Measurements from ENCODE around the gene ENPEP. TPM values are rescaled to one million over a fixed set of nuclear protein-coding genes. Genes with fewer than 3 reads are reported as not detected.
"Not testable (repeated sequence)": the region's sequence is repeated elsewhere in the genome, so short reads cannot be mapped to it uniquely, and the experiment has no call there.

The ENPEP gene
- 11.9 to 15.3 TPM (median 13.4 TPM) in 3 replicates for total RNA-seq

- peak within 1 kb of the TSS; percentile 84 for H3K27ac Mint-ChIP-seq
- no peaks in the 10 kb centered on the region for H3K27me3 Mint-ChIP-seq (ENCODE audit: low read depth)
- peak within 1 kb of the TSS; percentile 67 for H3K4me3 Mint-ChIP-seq
- peak in 1 of 2 experiments; percentile 42 for DNase-seq (ENCODE audit: low spot score in 2 of 2, unreplicated experiment in 2 of 2)
- H3K36me3 Mint-ChIP-seq, result no peaks in the 10 kb centered on the region
- H3K9me3 Mint-ChIP-seq, result no peaks in the 10 kb centered on the region
- TF ChIP-seq CTCF (IDR thresholded peaks at IDR 0.05; ENCODE audit: unreplicated experiment), result no peak
- peaks cover 45% of the 10 kb centered on the region for H3K4me1 Mint-ChIP-seq
Observed at GRCh38 chr4:110475881-110476818, at the start of gene ENPEP. Gene ENPEP, plus strand, starts transcription at chr4:110476155. Its CDS starts 260 bp downstream, at chr4:110476415.

GRCh38 chr4:110431805-110432204 lies 44.1 kb upstream of the ENPEP start:
- Mint-ChIP-seq H3K36me3 (peaks cover 58% of the 10 kb centered on the region), H3K9me3 (peaks cover 56% of the 10 kb centered on the region)
- not testable (repeated sequence) for H3K27me3 Mint-ChIP-seq (ENCODE audit: low read depth); H3K4me1 Mint-ChIP-seq; H3K4me3 Mint-ChIP-seq; H3K27ac Mint-ChIP-seq; DNase-seq (ENCODE audit: low spot score in 2 of 2, unreplicated experiment in 2 of 2)

- not testable (repeated sequence) for DNase-seq (ENCODE audit: low spot score in 2 of 2, unreplicated experiment in 2 of 2); H3K27me3 Mint-ChIP-seq (ENCODE audit: low read depth); H3K4me1 Mint-ChIP-seq; H3K4me3 Mint-ChIP-seq; H3K27ac Mint-ChIP-seq
- Mint-ChIP-seq H3K36me3 (peaks cover 13% of the 10 kb centered on the region), H3K9me3 (peaks cover 13% of the 10 kb centered on the region)
Observed at GRCh38 chr4:110437292-110437691, 38.7 kb upstream of the ENPEP start.

- not testable (repeated sequence) for H3K4me3 Mint-ChIP-seq; H3K27ac Mint-ChIP-seq; H3K4me1 Mint-ChIP-seq; DNase-seq (ENCODE audit: low spot score in 2 of 2, unreplicated experiment in 2 of 2); H3K27me3 Mint-ChIP-seq (ENCODE audit: low read depth)
- H3K9me3 Mint-ChIP-seq, result peaks cover 13% of the 10 kb centered on the region
- H3K36me3 Mint-ChIP-seq, result peaks cover 11% of the 10 kb centered on the region
Observed at GRCh38 chr4:110439209-110439608, 36.7 kb upstream of the ENPEP start.

GRCh38 chr4:110442309-110442708 lies 33.6 kb upstream of the ENPEP start:
- Mint-ChIP-seq H3K27ac (no peak overlapping the region), H3K27me3 (ENCODE audit: low read depth) (no peaks in the 10 kb centered on the region), H3K9me3 (no peaks in the 10 kb centered on the region), H3K4me3 (no peak overlapping the region), H3K36me3 (no peaks in the 10 kb centered on the region), H3K4me1 (no peaks in the 10 kb centered on the region)
- no peak for TF ChIP-seq CTCF (IDR thresholded peaks at IDR 0.05; ENCODE audit: unreplicated experiment)
- no peak for DNase-seq (ENCODE audit: low spot score in 2 of 2, unreplicated experiment in 2 of 2)

- no peaks in the 10 kb centered on the region for H3K4me1 Mint-ChIP-seq
- no peaks in the 10 kb centered on the region for H3K27me3 Mint-ChIP-seq (ENCODE audit: low read depth)
- no peak overlapping the region for H3K4me3 Mint-ChIP-seq
- no peaks in the 10 kb centered on the region for H3K9me3 Mint-ChIP-seq
- DNase-seq (ENCODE audit: low spot score in 2 of 2, unreplicated experiment in 2 of 2), result no peak
- TF ChIP-seq CTCF (IDR thresholded peaks at IDR 0.05; ENCODE audit: unreplicated experiment), result no peak
- no peak overlapping the region for H3K27ac Mint-ChIP-seq
- no peaks in the 10 kb centered on the region for H3K36me3 Mint-ChIP-seq
Observed at GRCh38 chr4:110442788-110443187, 33.2 kb upstream of the ENPEP start.

GRCh38 chr4:110449947-110450346 lies 26.0 kb upstream of the ENPEP start:
- no peaks in the 10 kb centered on the region for H3K27me3 Mint-ChIP-seq (ENCODE audit: low read depth)
- no peak overlapping the region for H3K4me3 Mint-ChIP-seq
- peaks cover 6% of the 10 kb centered on the region for H3K36me3 Mint-ChIP-seq
- H3K9me3 Mint-ChIP-seq, result no peaks in the 10 kb centered on the region
- no peak for DNase-seq (ENCODE audit: low spot score in 2 of 2, unreplicated experiment in 2 of 2)
- H3K27ac Mint-ChIP-seq, result no peak overlapping the region
- H3K4me1 Mint-ChIP-seq, result peaks cover 16% of the 10 kb centered on the region
- no peak for TF ChIP-seq CTCF (IDR thresholded peaks at IDR 0.05; ENCODE audit: unreplicated experiment)
